Heart left ventricle (tissue), 13 donors: ENCODE results near the gene C3AR1.
"Not testable (repeated sequence)": the region's sequence is repeated elsewhere in the genome, so short reads cannot be mapped to it uniquely, and the experiment has no call there.

ENCODE experiments used
- CTCF ChIP-seq, 12 donors: fragments of 200-600 bp; sonication (generic) in 4 of 12; IDR thresholded peaks; one replicate each; pipeline versions ENCODE4 v1.5.0 to v1.8.0; 2018 to 2022; ENCODE audit warnings: antibody characterized with exemption in 12 of 12, mild to moderate bottlenecking in 5 of 12
- POLR2A ChIP-seq, 2 donors: fragments of 450-650 bp; IDR thresholded peaks; one replicate each; pipeline ENCODE4 v1.6.1; 2017; ENCODE audit warnings: antibody characterized with exemption in 2 of 2, mild to moderate bottlenecking in 2 of 2, moderate library complexity in 2 of 2
- donor health status: ischemic (EF 13 %, LVEDD 7.1; RV severe dilation, severe dysfunction).
- donor health status: DM: no; HTN: yes; CAD: no.
- donor health status: DM: no; HTN: no; CAD: no.
- donor health status: ischemic (EF 25% LVEDD 6.9; RV normal size, moderate dysfunction).
- donor health status: ischemic (EF 25% LVEDD 5.7; RV mildly dilated, moderate dysfunction).
- donor health status: ischemic (EF 35%, LVEDD 5.7; RV mildly dilated, moderate dysfunction).
- donor health status: nonischemic (EF 11% LVEDD 7.7; RV severe dilation, severe dysfunction).
- donor health status: DM: yes; HTN: yes; CAD: no.
- donor health status: PGD.
- donor health status: ischemic (EF 29% LVEDD 5.4; RV normal size, mild dysfunction).
- donor health status: nonischemic (EF 23%, LVEDD 6.1; RV moderate dilation, normal function).

- not testable (repeated sequence) for TF ChIP-seq CTCF, POLR2A (IDR thresholded peaks at IDR 0.05)
These were observed 18.2 kb upstream of the C3AR1 start for GRCh38 chr12:8084351-8084750.
